K562 (cell line): ENCODE measurements around the gene ITPR3. TPM values are rescaled to one million over a fixed set of nuclear protein-coding genes. Genes with fewer than 3 reads are reported as not detected.

ENCODE experiments used
- ARHGAP35 ChIP-seq: fragments of 450-650 bp; IDR thresholded peaks from 2 replicates; pipeline ENCODE4 v1.6.1; 2018; ENCODE audit not compliant: partially characterized antibody
- ARID3A ChIP-seq: IDR thresholded peaks from 2 replicates; pipeline ENCODE4 v1.6.1; 2012; ENCODE audit warnings: low read depth, low read length, improper control_type of control experiment, borderline replicate concordance
- CCNT2 ChIP-seq: IDR thresholded peaks from 2 replicates; pipeline ENCODE4 v1.6.1; 2011; ENCODE audit warnings: borderline replicate concordance, low read depth, mild to moderate bottlenecking, moderate library complexity, mixed read lengths, low read length; ENCODE audit not compliant: insufficient read length; ENCODE audit errors: extremely low read depth
- ETV1 ChIP-seq: fragments of 450-650 bp; conservative IDR thresholded peaks from 2 replicates; pipeline ENCODE4 v1.6.1; 2016; ENCODE audit warnings: missing genetic modification characterization, control low read depth, low read depth, missing compliant biosample characterization
- EWSR1 ChIP-seq: fragments of 450-650 bp; IDR thresholded peaks from 2 replicates; pipeline ENCODE4 v1.6.1; 2018; ENCODE audit warnings: borderline replicate concordance, mild to moderate bottlenecking, low read depth, moderate library complexity; ENCODE audit not compliant: partially characterized antibody
- FIP1L1 ChIP-seq: fragments of 200-400 bp; formaldehyde crosslinking; IDR thresholded peaks from 2 replicates; pipeline ENCODE4 v1.6.1; 2018; ENCODE audit warnings: mild to moderate bottlenecking, low read depth, low read length; ENCODE audit not compliant: poor library complexity, severe bottlenecking
- FOXA3 ChIP-seq, 2 experiments: fragments of 450-650 bp in 1 of 2; sonication (generic) in 1 of 2; formaldehyde crosslinking; IDR thresholded peaks in 1 of 2; conservative IDR thresholded peaks in 1 of 2; 2 replicates each; pipeline versions ENCODE4 v1.4.0 to v1.8.0; 2020 to 2022; ENCODE audit warnings: mild to moderate bottlenecking in 2 of 2, missing genetic modification reagents in 1 of 2
- NCOA2 ChIP-seq, 2 experiments: fragments of 450-650 bp; IDR thresholded peaks; 2 replicates each; pipeline ENCODE4 v1.6.1; 2018; ENCODE audit warnings: mild to moderate bottlenecking in 2 of 2, moderate library complexity in 1 of 2; ENCODE audit not compliant: partially characterized antibody in 2 of 2
- NONO ChIP-seq, 2 experiments: fragments of 200-400 bp in 1 of 2; fragments of 450-650 bp in 1 of 2; formaldehyde crosslinking in 1 of 2; IDR thresholded peaks; 2 replicates each; pipeline ENCODE4 v1.6.1; 2017; ENCODE audit warnings: low read depth in 2 of 2, mild to moderate bottlenecking in 2 of 2, moderate library complexity in 2 of 2, low read length in 1 of 2
- NR2C1 ChIP-seq, 2 experiments: fragments of 450-650 bp; IDR thresholded peaks; 2 replicates each; pipeline ENCODE4 v1.6.1; 2017; ENCODE audit warnings: mild to moderate bottlenecking in 2 of 2, antibody characterized with exemption in 1 of 2, inconsistent platforms in 1 of 2, missing compliant biosample characterization in 1 of 2, missing genetic modification characterization in 1 of 2
- PRDM10 ChIP-seq: fragments of 450-650 bp; IDR thresholded peaks from 2 replicates; pipeline ENCODE4 v1.6.1; 2018; ENCODE audit not compliant: partially characterized antibody
- TBL1XR1 ChIP-seq, 2 experiments: IDR thresholded peaks; 2 replicates each; pipeline ENCODE4 v1.6.1; 2012; ENCODE audit warnings: improper control_type of control experiment in 2 of 2, low read length in 2 of 2, mild to moderate bottlenecking in 1 of 2
- THRAP3 ChIP-seq: fragments of 450-650 bp; IDR thresholded peaks from 2 replicates; pipeline ENCODE4 v1.6.1; 2016; ENCODE audit warnings: mild to moderate bottlenecking, inconsistent platforms, borderline replicate concordance
- ZNF639 ChIP-seq, 2 experiments: fragments of 200-800 bp in 1 of 2; sonication (Bioruptor generic) in 1 of 2; sonication (generic) in 1 of 2; formaldehyde crosslinking in 1 of 2; IDR thresholded peaks in 1 of 2; conservative IDR thresholded peaks in 1 of 2; 2 replicates each; pipeline versions ENCODE4 v1.5.0 to v1.6.1; 2016 to 2020; ENCODE audit warnings: missing compliant biosample characterization in 1 of 2, missing genetic modification characterization in 1 of 2, missing genetic modification reagents in 1 of 2
- polyA plus RNA-seq, 8 experiments: library from polyadenylated mRNA; depleted of rRNA in 4 of 8; stranded (reverse) in 5 of 8; unstranded in 3 of 8; fragments of >200 nt; fragmentation: Nextera tagmentation in 2 of 8; fragmentation: Illumina TruSeq in 1 of 8; extraction: Ambion mirVana in 2 of 8; extraction: Trizol in 1 of 8; gene quantifications; 2 replicates each; pipeline versions ENCODE4 v1.2.1 to v1.2.3, GENCODE V29; 2011 to 2014; ENCODE audit warnings: inconsistent platforms in 1 of 8, missing spikeins in 1 of 8
- total RNA-seq, 7 experiments: library from RNA; depleted of rRNA in 6 of 7; stranded (reverse); fragments of >200 nt in 6 of 7; fragmentation: Illumina TruSeq in 2 of 7; extraction: Trizol in 2 of 7; gene quantifications; 2 replicates each; pipeline versions ENCODE4 v1.2.1 to v1.2.3, GENCODE V29; 2011 to 2021; ENCODE audit warnings: low replicate concordance in 1 of 7

ITPR3 gene
- total and polyA plus RNA-seq, 9 of the 15 experiments (the other 6 are each of a cell fraction or from before 2014, with no cell fraction given) = 0.39 to 35.7 (median 13.2) TPM

GRCh38 chr6:33633462-33634158, 12.5 kb downstream of the ITPR3 start (continued):
- TF ChIP-seq PRDM10 = peak; percentile 69
- no peak for TF ChIP-seq TBL1XR1 (IDR thresholded peaks at IDR 0.05; ENCODE audit: low read length in 2 of 2)
- TF ChIP-seq ARID3A = no peak
- no peak for TF ChIP-seq NR2C1 (IDR thresholded peaks at IDR 0.05)
- 0 out of 2 replicates have a peak, but pooled peaks have one; percentile 24 for TF ChIP-seq NR2C1 (tag; IDR thresholded peaks at IDR 0.05)
- TF ChIP-seq NONO (IDR thresholded peaks at IDR 0.05; ENCODE audit: low read depth in 2 of 2, low read length in 1 of 2) = peak in 1 of 2 experiments; percentile 47; a peak in 1 of 4 replicates
- TF ChIP-seq FIP1L1 = no peak
- no peak for TF ChIP-seq CCNT2
- TF ChIP-seq ETV1 = no peak
- TF ChIP-seq THRAP3 = no peak
- no peak for TF ChIP-seq NCOA2 (IDR thresholded peaks at IDR 0.05; ENCODE audit: partially characterized antibody in 2 of 2)
- TF ChIP-seq FOXA3 (CRISPR knock-in tag; conservative IDR thresholded peaks at IDR 0.05 in 1 of 2, IDR thresholded peaks at IDR 0.05 in 1 of 2) = no peak
- TF ChIP-seq ARHGAP35 = no peak
- TF ChIP-seq EWSR1 = no peak
- 0 out of 4 replicates have a peak, but pooled peaks of 1 of the 2 experiments have one; percentile 17 for TF ChIP-seq ZNF639 (CRISPR knock-in tag; conservative IDR thresholded peaks at IDR 0.05 in 1 of 2, IDR thresholded peaks at IDR 0.05 in 1 of 2)
- TF ChIP-seq, all 486 proteins: peak for 40
